IPS-11a (cell line): ENCODE data around the gene LBH.

ENCODE experiments used
- H3K4me3 ChIP-seq: one replicate; pipeline ENCODE4 v1.5.1; 2013; ENCODE audit warnings: low read depth, low read length, control low read depth

Gene LBH

DNA sequence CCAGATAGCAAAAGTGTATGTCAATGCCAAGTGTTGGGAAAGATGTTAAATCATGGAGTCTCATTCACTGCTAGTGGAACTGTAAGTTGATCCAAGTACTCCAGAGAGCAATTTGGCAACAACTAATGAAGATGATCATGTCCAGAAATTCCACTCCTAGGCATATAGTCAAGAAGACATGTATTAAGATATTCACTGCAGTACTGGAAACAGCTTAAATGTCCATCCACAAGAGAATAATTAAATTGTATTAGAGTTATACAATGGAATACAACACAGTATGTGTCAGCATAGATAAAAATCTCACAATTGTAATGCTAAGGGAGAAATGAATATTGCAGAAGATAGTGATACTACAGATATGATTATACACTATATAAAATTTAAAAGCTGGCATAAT is 15.2 kb upstream of the LBH start:
- no peak overlapping the region for H3K4me3 ChIP-seq

DNA sequence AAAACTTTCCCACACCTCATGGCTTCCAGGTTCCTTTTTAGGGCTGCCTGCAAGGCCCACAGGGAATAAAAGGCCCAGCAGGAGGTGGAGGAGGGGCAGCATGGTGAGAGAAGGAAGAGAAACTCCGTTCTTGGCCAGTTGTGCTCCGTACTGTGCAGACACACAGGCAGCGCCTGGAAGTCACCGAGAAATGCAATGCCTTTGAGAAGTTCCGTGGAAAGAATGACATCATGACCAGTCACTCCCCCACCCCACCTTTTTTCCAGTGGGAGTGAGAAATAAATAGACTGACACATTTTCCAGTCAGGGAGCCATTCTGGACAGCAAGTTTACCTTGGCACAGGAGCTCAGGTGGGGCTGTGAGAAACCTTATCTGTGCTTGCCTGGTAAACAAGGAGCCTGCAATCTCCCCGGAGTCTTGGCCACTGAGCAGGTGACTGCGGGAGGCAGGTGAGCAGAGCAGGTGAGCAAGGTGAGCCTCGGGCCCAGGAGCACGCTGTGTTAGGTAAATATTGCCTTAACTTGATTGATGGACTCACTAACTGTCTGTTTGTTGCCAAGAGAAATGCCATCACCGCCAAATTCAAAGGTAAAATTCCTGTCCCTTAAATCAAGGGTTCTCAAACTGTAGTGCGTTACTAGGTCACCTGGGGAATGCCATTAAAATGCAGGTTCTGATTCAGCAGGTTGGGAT is 13.5 kb upstream of the LBH start:
- no peak overlapping the region for H3K4me3 ChIP-seq

DNA sequence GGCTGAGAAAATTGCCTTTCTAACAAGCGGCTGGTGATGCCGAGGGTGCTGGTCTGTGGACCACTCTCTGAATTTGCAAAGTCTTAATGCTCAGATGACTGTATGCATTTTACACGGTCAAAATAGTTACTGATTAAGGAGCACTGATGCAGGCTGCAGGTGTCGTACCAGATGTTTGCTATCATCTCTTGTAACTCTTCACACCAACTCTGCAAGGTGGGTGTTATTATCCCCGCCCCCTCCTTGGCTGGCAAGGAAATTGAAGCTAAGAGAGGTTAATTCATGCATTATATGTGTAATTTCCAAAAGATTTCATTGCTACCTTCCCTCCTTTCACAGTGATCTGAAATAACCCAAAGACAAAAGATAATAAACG is 13.0 kb upstream of the LBH start:
- no peak overlapping the region for H3K4me3 ChIP-seq

DNA sequence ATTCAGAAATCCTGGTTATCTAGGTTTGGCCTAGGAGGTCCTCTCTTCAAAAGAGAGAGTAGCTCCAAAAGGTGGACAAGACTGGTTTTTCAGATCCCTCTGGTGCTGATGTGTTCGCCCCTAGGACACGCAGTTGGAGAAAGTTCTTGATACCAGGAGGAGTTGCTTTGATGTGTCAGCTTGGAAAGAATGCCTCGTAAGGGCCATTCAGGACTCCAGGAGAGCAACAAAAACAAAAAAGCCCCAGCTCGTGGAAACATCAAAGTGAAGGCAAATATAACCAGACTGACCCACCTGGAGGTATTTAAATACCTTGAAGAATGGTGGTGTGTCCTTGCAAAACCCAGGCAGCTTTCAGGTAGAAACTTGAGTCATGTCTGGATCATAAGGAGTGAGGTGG is 12.5 kb upstream of the LBH start:
- no peak overlapping the region for H3K4me3 ChIP-seq

DNA sequence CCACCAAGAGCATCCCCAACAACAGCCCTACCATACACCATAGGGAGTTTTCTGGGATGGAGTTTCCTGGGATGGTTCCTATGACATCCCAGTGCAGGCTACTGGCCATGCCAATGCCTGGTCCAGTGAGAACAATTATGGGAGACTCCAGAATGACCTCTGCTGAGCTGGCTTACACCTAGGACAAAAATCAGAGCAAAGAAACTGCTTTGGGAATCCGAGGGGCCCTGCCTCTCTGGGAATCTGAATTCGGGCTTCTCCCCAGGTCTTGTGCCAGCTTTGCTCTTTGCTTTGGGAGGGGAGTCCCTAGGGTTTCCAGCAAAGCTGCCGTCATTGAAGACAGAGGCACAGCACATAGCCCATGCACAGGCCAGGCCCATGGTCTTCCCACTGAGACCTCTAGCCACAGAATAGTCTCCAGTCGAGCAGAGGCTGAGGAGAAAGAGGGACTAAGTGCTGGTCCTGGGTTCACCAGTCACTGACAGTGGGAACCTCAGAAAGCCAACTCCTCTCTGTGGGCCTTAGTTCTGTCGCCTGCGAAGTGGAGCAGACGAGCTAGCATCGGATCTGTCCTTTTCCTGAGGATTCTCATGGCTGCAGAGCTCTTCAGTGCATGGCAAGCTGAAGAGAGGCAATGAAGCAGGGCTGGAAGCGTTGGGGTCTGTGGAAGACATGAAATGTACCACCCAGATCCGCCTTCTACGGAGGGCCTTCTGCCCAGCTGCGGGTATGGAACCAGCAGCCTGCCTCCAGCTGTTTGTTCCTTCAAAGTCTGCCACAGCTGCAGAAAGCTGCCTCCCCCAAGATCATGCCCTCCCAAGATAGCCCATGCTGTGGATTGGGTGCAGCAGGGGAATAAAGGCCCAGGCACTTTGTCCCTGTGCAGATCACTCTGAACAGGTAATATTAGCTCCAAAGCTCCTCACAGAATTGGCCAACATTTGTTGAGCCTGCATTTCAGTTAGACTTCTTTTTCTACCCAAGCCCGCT is 11.2 kb upstream of the LBH start:
- H3K4me3 ChIP-seq = no peak overlapping the region

DNA sequence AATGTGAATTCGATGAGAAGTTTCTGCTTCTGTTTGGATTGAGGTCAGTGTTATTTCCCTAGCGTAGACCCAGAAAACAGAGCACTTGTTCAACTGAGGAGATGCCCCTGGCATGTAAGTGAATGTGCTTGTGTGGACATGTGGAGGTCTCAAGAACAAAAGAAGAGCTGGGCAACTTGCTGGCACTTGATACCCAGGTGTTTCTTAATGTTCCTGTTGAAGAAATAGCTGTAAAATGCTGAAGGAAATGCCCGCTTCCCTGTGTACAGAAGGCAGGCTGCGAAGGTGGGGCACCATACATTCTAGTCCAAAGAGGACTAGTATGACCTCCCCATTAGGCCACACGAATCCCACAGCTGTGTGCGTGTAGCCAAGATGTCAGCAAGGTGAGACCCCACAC is 9.8 kb upstream of the LBH start:
- no peak overlapping the region for H3K4me3 ChIP-seq

DNA sequence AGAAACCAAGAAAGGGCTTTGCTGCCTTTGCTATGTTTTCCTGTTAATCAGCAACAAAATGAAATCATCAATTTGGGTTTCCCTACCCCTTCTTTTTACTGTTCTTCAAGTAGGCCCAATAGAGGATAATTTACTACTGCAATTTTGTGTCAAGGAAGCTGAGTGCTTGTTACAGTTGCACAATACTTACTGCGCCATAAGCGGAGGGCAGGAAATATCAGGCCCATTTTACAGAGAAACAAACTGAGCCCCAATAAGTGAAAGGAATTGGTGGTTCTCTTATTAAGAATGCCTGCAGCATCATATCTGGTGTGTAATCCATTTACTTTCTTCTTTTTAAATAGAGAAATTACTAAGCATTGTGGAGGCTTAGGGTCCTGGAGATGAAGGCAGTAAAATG is 9.3 kb upstream of the LBH start:
- no peak overlapping the region for H3K4me3 ChIP-seq

DNA sequence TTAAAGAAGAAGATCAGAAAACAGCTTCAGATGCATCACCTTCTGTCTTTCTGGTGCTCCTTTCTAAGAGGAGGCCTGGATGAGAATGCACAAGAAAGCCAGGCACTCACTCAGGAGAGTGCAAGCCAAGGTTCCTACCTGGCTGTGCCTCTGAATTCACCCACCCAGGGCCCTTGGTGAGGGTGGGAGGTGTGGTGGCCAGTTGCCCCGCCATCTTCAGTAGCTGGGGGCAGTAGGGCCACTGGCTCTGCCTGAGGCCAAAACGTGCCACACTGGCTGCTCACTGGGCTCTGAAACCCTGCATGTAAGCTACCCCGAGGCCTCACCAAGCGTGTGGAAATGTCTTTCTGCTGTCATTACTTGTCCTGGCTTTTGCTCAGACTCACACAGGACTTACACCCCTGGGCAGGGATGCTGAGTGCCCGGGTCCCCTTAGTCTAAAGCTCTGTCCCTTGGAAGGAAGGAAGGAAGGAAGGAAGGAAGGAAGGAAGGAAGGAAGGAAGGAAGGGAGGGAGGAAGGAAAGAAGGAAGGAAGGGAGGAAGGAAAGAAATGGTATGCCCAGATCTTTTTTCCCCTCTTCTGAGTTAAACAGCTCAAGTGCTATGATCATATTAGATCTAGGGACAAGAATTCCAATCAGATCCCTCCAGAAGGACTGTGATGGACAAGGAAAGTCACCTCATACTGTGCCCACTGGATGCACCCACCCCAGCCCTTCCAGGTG is 8.5 kb upstream of the LBH start:
- no peak overlapping the region for H3K4me3 ChIP-seq

DNA sequence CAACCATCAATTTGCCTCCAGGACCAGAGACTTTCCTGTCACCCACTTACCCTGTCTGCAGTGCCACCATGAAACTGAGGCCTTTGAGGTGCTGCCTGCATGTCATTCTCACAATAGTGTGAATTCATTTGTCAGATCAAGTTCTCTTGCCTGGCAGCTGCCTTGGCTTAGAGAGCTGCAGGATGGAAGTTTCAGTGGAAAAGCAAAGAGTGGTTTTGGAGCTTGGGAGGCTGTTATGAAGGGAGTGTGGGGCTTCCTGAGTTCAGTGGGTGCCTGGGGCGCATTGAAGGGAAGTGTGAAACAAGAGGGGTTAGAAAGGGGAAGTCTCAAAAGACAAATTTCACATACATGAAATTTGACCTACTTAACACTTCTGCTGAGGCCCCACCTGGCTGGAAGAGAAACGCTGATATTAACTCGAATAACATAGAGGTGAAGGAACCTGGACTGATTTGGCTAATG is 7.9 kb upstream of the LBH start:
- no peak overlapping the region for H3K4me3 ChIP-seq

DNA sequence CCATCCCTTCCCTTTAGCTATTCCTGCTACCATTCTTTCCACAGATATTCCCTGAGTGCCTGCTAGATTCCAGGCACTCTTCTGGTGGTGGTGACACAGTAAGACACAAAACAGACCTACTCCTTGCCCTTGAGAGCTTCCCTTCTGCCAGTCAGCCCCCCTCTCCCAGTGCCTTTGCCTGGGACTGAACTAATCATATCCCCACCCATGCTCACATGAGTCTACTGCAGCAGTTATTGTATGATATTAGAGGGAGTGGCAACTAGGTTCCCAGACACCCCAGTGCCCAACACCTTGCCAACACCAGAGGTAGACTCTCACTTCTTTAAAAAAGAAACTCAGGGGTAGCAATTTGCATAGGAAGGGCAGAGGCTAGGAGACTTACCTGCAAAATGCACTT is 7.2 kb upstream of the LBH start:
- no peak overlapping the region for H3K4me3 ChIP-seq

DNA sequence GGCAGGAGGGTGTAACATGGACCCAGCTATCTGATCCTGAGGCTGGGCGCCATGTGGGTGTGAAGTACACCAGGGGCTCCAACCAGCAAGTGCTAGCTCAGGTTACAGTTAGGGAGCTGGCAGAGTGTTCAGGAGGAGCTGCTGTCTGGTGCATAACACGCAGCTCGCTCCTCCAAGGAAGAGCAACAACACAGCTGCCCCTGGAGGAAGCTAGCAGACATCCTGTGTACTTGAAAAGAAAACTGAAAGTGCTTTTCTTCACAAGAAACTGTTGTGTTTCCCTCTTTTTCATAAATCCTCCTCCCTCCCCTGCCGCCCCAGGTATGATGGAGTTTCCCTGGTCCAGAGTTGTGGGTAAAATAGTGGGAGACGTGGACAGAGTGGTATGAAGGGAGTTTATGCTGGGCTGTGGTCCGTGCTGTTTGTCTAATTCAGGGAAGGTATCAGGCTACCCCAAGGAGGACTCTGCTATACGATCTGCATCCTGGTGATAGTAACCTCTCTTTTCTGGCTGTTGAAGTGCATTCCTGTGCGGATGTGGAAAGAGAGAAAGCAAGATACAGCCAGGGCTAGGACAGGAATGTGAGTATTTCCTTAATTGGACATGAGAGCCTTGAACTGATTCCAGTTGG is 6.1 kb upstream of the LBH start:
- no peak overlapping the region for H3K4me3 ChIP-seq

DNA sequence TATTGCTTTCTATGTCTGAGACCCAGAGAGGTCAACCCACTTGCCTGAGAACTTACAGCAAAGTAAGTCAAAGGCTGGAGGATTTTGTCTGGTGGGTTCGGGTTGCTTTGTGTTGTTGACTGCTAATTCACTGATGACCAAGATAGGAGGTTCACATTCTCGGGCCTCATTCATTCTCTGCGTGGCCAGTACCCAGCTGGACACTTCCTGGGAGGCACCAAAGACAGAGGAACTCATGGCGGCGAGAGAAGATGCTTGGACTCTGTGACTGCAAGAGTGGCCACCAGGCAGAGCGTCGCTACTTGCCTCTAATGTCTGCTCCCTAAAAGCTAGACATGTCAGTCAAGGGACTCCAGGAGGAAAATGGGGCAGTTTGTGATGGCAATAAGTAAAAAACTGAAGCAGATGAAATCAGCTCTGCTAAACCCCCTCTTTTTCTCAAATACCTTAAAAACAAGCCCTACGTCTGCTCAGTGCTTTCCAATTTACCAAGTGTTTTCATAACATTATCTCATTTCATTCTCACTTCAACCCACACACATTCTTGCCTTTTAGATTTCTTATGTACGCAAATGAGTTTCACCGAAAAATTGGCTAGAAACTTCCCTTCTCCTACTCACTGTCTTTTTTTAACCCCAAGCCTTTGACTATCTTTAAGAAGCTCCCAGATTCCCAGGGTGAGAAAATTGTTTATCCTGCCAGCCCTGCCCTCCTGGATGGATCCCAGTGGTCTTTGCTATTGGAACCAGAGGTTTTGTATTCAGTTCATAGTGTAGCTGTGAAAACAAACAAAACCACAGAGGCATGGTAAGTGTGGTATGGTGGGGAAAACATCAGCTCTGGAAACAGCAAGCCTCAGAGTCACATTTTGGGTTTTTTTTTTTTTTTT is 4.9 kb upstream of the LBH start:
- H3K4me3 ChIP-seq = no peak overlapping the region

DNA sequence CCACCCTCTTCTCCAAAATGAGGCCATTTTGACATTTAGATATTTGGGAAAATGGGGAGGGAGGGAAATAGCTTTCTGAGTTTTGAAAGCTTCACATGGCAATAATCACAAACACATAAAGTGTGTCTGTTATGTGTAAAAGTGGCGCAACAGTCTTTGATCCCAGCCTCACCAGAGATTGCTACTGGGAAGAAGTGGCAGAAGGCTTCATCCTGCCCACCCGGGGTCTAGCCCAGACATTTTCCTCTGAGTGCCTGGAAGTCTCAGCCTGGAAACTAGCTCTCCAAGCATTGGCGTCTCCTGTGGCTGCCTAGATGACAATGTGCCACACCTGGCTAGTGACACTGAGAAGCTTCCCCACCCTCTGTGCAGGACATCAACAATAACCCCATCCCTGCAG is 1.7 kb upstream of the LBH start:
- H3K4me3 ChIP-seq = no peak overlapping the region

DNA sequence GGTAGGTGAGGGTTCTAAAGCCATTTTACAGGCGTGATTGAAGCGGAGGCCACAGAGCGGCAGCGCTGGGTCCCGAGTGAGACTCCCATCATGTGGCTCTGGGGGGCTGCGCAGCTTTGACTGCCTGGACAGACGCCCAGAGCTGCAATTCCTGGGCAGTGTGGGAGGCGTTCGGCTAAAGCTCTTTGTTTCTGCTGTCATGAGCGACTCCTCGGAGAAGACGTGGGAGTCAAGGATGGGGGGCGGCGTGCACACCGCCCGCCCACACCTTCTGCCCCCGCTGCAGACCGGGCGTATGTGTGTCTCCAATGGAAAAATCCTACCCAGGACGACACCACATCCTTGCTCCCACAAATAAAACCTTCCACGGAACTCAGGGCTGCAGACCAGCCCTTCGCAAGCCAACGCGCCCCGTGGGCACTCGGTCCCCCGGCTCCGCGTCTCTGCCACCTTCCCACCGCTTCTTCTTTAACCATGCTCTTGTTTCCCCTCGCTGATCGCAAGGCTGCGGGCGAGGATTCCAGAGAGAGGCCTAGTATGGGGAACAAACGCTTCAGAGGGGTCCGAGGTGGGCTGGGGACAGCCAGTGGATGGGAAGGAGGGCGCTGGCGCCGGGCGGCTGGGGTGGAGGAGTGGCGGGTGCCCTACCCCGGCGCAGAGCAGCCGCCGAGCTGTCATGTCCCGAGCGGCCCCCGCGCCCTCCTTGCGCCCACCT is 680 bp upstream of the LBH start:
- peak overlapping the region; percentile 84 for H3K4me3 ChIP-seq

DNA sequence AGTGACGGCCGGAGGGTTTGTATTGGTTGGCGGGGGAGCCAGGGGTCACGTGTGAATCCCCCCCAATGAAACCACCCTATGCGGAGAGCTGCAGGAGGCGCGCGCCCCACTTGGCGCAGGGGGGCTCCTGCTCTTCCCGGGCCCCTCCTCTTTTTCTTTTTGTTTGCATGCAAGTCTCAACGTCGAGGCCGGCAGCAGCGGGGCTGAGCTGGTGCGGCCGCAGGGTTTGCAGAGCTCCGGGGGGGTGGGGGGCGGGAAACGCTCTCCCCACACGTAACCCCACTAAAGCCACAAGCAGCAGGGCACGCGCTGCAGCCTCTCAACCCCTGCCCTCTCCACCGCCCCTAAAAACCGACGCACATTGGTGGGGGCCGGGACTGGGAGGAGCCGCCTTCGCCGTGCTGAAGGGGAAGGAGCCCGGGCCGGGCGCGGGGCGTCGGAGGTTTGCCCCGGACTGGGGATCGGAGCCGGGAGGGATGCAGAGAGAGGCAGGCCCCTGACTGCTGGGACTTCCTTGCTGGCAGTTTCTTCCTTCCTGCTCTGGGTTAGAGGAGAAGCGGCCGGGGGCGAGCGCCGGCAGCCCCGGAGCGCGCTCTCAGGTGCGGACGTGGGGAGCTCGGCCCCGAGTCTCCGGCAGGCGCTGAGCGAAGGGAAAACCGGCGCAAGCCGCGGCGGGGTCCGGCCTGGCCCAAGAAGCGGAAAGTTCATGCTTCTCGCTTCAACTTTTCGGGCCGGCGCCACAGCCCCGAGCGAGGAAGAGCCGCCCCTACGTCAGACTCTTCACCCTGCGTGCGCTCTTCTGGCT is 864 bp downstream of the LBH start:
- H3K4me3 ChIP-seq = peak overlapping the region; percentile 84

DNA sequence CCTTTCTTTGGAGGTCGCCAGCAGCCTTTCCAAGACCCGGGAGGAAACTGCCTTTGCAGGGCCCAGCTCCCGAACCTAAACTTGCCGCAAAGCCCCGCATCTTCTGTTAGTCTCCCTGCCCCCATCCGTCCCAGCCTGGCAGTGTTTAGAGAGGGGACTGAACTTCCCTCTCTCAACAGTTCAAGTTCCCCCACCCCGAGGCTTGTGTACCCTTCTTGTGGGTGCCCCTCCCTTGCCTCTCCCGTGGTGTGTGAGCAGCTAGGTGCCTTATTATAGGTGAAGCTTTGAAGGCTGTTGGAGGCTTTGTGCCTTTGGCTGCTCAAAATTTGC is 1.4 kb downstream of the LBH start:
- peak overlapping the region; percentile 84 for H3K4me3 ChIP-seq

DNA sequence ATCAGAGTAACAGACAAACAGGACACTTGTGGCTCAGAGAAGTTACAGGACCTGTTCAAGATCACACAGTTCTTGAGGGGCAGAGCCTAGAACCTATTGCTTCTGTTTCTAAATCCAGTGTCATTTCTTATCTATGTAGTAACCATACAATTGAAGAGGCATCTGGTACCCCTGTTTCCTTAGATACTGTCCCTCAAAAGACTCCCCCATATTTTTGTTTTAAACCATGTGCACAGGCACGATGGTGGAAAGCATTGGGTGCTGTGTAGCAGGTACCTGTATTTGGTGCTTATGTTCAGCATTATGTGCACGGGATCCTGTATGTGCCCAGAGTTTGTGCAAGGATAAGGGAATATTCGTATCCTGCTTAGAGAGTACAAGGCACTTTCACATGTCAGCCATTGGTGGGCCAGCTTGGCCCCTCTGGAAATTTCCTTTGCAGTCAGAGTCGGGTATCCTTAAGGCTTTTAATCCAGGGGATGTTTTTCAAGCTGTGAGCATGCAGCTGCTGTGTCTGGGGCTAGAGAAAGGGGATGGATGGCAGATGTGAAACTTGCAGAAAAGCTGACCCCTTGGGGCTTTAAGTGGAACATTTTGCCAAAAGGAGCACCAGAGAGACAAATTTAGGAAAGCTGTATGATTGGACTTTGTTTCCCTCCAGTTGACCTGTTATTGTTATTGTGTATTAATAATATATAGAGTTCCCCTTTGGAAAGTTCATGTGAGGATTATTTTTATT is 2.1 kb downstream of the LBH start:
- H3K4me3 ChIP-seq = peak overlapping the region; percentile 84
